Naive thymus-derived CD4-positive, alpha-beta T cell (primary cell): ENCODE measurements around the gene CRYBG2. TPM values are rescaled to one million over a fixed set of nuclear protein-coding genes. Genes with fewer than 3 reads are reported as not detected.

ENCODE experiments used
- ATAC-seq: fragments of 150-1000 bp; cut with Tn5 transposase; 2 replicates; pipeline ENCODE4 v1.10.0; 2021; ENCODE audit warnings: mild to moderate bottlenecking, moderate library complexity
- CTCF ChIA-PET: fragments of 350-600 bp; sonication (Branson Sonifier 250); formaldehyde crosslinking; loops from one replicate; lab custom pipeline; 2021; ENCODE audit warnings: antibody characterized with exemption; lab: Charles Lee
- POLR2A ChIA-PET: fragments of 350-600 bp; sonication (Branson Sonifier 250); formaldehyde crosslinking; loops from one replicate; lab custom pipeline; 2021; ENCODE audit warnings: antibody characterized with exemption, inconsistent platforms; lab: Charles Lee
- DNase-seq, 9 donors: peaks; one replicate each; pipeline versions ENCODE4 v3.0.0 to v3.0.0-alpha.2; 2020 to 2022; ENCODE audit warnings: mixed read lengths in 1 of 9
- H3K27ac ChIP-seq: one replicate; pipeline ENCODE4 v1.7.0; 2013; ENCODE audit warnings: mild to moderate bottlenecking, low read depth, low read length, moderate library complexity
- H3K27me3 ChIP-seq, 2 donors: one replicate each; pipeline ENCODE4 v1.7.0; 2013; ENCODE audit warnings: low read length in 2 of 2, mild to moderate bottlenecking in 2 of 2, moderate library complexity in 2 of 2; ENCODE audit not compliant: control insufficient read depth in 2 of 2, insufficient read depth in 2 of 2
- H3K36me3 ChIP-seq, 3 experiments: 1 replicate in 2 of 3; 2 replicates in 1 of 3; pipeline ENCODE4 v1.7.0; 2013; ENCODE audit warnings: low read length in 3 of 3, mild to moderate bottlenecking in 3 of 3, moderate library complexity in 1 of 3; ENCODE audit not compliant: insufficient read depth in 3 of 3, control insufficient read depth in 2 of 3
- H3K4me1 ChIP-seq, 2 donors: one replicate each; pipeline ENCODE4 v1.7.0; 2013; ENCODE audit warnings: low read length in 2 of 2, mild to moderate bottlenecking in 2 of 2, moderate library complexity in 1 of 2; ENCODE audit not compliant: control insufficient read depth in 2 of 2, insufficient read depth in 2 of 2
- H3K4me3 ChIP-seq: 2 replicates; pipeline ENCODE4 v1.7.0; 2013; ENCODE audit warnings: mild to moderate bottlenecking, low read length
- H3K9me3 ChIP-seq, 3 experiments: 1 replicate in 2 of 3; 2 replicates in 1 of 3; pipeline ENCODE4 v1.7.0; 2013; ENCODE audit warnings: low read length in 3 of 3; ENCODE audit not compliant: control insufficient read depth in 2 of 3
- H3K27ac Mint-ChIP-seq, 9 donors: one replicate each; pipeline ENCODE4 v1.8.0; 2020 to 2022; ENCODE audit warnings: mixed read lengths in 9 of 9, mild to moderate bottlenecking in 8 of 9, moderate library complexity in 5 of 9, inconsistent platforms in 2 of 9
- H3K27me3 Mint-ChIP-seq, 5 donors: one replicate each; pipeline ENCODE4 v1.8.0; 2021 to 2022; ENCODE audit warnings: mixed read lengths in 5 of 5, mild to moderate bottlenecking in 1 of 5
- H3K36me3 Mint-ChIP-seq, 5 donors: one replicate each; pipeline ENCODE4 v1.8.0; 2020 to 2022; ENCODE audit warnings: mixed read lengths in 5 of 5, mild to moderate bottlenecking in 3 of 5, inconsistent platforms in 1 of 5
- H3K4me1 Mint-ChIP-seq, 7 donors: one replicate each; pipeline ENCODE4 v1.8.0; 2020 to 2022; ENCODE audit warnings: mixed read lengths in 7 of 7, mild to moderate bottlenecking in 3 of 7, inconsistent platforms in 1 of 7
- H3K4me3 Mint-ChIP-seq, 10 donors: one replicate each; pipeline ENCODE4 v1.8.0; 2020 to 2022; ENCODE audit warnings: mild to moderate bottlenecking in 10 of 10, mixed read lengths in 10 of 10, moderate library complexity in 6 of 10, inconsistent platforms in 2 of 10
- H3K9me3 Mint-ChIP-seq, 11 donors: one replicate each; pipeline ENCODE4 v1.8.0; 2020 to 2022; ENCODE audit warnings: mixed read lengths in 11 of 11, mild to moderate bottlenecking in 4 of 11, inconsistent platforms in 1 of 11, moderate library complexity in 1 of 11
- intact Hi-C, 2 donors: fragments of 100-400 bp; cut with micrococcal nuclease; formaldehyde crosslinking; loops; one replicate each; pipeline ENCODE4 v1.15.1; 2023
- polyA plus RNA-seq, 2 donors: library from polyadenylated mRNA; unstranded; fragments of 300-500 nt; fragmentation: Illumina TruSeq; gene quantifications; one replicate each; pipeline ENCODE4 v1.2.3, GENCODE V29; 2021
- total RNA-seq, 6 experiments: library from RNA in 5 of 6; stranded (reverse) in 5 of 6; gene quantifications; 1 replicate in 5 of 6; 2 replicates in 1 of 6; pipeline ENCODE4 v1.2.3 and lab custom pipeline; 2021 to 2026

CRYBG2 gene
- total and polyA plus RNA-seq, 7 experiments from 2014 or later, result 0.59 to 1.5 (median 1.1) TPM; not detected in 2

DNA sequence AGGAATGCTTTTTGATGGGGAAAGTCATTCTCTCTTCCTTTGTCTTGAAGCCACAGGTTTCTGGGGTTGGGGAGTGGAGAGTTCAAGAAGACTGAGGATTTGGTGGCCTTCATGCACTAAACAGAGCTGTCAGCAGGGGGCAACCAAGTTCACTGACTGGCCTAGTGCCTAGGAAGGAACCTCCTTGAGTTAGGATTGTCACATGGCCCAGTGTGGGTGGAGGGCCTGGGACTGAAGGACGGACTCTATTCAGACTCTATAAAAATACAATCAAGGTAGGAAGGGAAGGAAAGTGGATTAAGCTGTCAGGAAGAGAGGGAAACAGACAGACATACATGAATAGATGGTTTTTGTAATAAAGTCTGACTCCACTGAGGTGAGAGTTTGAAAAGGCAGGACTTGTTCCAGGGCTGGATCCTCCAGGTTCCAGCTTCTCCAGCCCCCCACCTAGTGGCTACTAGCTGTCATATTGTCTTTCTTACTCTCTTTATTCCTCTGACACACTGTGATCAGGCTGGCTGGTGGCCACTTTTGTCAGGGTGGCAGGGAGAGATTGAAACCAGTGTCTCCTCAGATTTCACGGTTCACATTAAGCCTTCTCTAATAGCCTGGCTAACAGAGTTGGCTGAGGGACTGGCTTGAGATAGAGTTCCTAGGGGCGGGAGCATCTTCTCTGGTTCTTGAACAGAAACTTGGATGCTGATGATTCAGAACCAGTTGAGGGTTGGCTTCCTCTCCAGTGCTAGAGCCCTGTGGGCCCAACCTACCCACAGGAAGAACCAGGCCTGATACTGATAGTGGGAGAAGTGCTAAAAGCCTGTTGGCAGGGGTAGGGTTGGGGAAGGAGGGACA, 78.1 kb downstream of the CRYBG2 start:
- Histone ChIP-seq H3K4me1 (peaks cover 41 to 46% of the 10 kb centered on the region in 2 donors), H3K36me3 (peaks cover 0 to 29% (median 4%) of the 10 kb centered on the region in 3 experiments), H3K9me3 (no peaks in the 10 kb centered on the region), H3K27me3 (no peaks in the 10 kb centered on the region), H3K27ac (peak overlapping the region; percentile 86), H3K4me3 (no peak overlapping the region)
- peaks cover 29 to 56% (median 38%) of the 10 kb centered on the region in 7 donors for H3K4me1 Mint-ChIP-seq
- POLR2A ChIA-PET, result interaction anchor here (0.9 to 26.8 kb wide), 7 partner anchors 13 to 156 kb away, joined by 3 to 1967 read pairs (median 3); partner anchors contain the start of genes CD52, DHDDS and UBXN11
- DNase-seq (peak; percentile 60 to 76 (median 70)), ATAC-seq (peak; percentile 71)
- CTCF ChIA-PET, result interaction anchor here (0.5 to 17.9 kb wide), 22 partner anchors 9 to 429 kb away, joined by 3 to 541 read pairs (median 4); partner anchors contain the start of genes CD52, CEP85, UBXN11 and ZNF683
- intact Hi-C loops, result loop anchor here (1.0 to 5.0 kb wide), 13 partner anchors 8 to 194 kb away; partner anchors contain the start of genes CEP85 (in 2 of the 2) and PDIK1L (in 1 of the 2)
- H3K4me3 Mint-ChIP-seq, result peak overlapping the region; percentile 32 to 79 (median 52)
- H3K27ac Mint-ChIP-seq, result peak overlapping the region; percentile 67 to 97 (median 93)
- no peaks in the 10 kb centered on the region for H3K27me3 Mint-ChIP-seq
- H3K9me3 Mint-ChIP-seq, result no peaks in the 10 kb centered on the region
- H3K36me3 Mint-ChIP-seq, result peaks cover 4 to 42% (median 8%) of the 10 kb centered on the region in 5 donors

DNA sequence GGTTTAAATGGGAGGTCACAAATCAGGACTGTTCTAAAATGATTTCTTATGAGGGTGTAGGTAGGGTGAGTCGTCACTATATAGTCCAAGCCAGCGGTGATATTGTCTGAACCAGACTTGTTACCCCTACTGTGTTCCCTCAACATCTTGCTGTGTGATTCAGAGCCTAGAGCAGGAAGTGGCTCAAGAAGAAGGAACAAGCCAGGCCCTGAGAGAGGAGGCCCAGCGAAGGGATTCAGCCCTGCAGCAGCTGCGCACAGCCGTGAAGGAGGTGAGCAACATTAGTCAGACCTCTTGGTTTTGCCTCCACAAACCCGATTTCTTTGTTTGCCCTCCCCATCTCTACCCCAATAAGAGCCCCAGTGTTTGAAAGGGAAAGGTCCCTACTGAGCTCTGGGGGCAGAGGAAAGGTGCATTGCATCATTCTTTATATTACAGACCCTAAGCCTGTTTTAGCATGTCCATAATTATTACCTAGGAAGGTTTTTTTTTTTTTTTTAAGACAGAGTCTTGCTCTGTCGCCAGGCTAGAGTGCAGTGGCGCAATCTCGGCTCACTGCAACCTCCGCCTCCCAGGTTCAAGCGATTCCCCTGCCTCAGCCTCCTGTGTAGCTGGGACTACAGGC, 79.0 kb downstream of the CRYBG2 start:
- Mint-ChIP-seq H3K4me1 (peaks cover 29 to 53% (median 37%) of the 10 kb centered on the region in 7 donors), H3K9me3 (no peaks in the 10 kb centered on the region), H3K27me3 (no peaks in the 10 kb centered on the region), H3K4me3 (no peak overlapping the region), H3K27ac (peak overlapping the region in 5 of 9 donors; percentile 29 to 89 (median 83)), H3K36me3 (peaks cover 4 to 42% (median 11%) of the 10 kb centered on the region in 5 donors)
- CTCF ChIA-PET, result interaction anchor here (0.6 to 17.9 kb wide), 18 partner anchors 10 to 428 kb away, joined by 3 to 541 read pairs (median 5); partner anchors contain the start of genes CD52, CEP85, UBXN11 and ZNF683
- Histone ChIP-seq H3K9me3 (no peaks in the 10 kb centered on the region), H3K4me1 (peaks cover 41 to 43% of the 10 kb centered on the region in 2 donors), H3K27me3 (no peaks in the 10 kb centered on the region), H3K4me3 (no peak overlapping the region), H3K27ac (no peak overlapping the region), H3K36me3 (peaks cover 0 to 38% (median 0%) of the 10 kb centered on the region in 3 experiments)
- POLR2A ChIA-PET, result interaction anchor here (0.7 to 26.8 kb wide), 6 partner anchors 14 to 141 kb away, joined by 3 to 1967 read pairs (median 5); partner anchors contain the start of genes CD52, CEP85 and UBXN11
- intact Hi-C loops, result loop anchor here (1.0 to 5.0 kb wide), 11 partner anchors 14 to 163 kb away; partner anchors contain the start of genes CEP85 (in 2 of the 2) and PDIK1L (in 1 of the 2)
- no peak for DNase-seq
- ATAC-seq, result peak; percentile 45

Other genes starting within 250 kb of the CRYBG2 start
- 10 to 100 TPM in 4 of 5 experiments, 1 to 10 TPM in 1; 9.1 to 29.6 (median 20.3) TPM for gene PDIK1L, start 242.3 kb downstream of the CRYBG2 start, total RNA-seq
- 1 to 10 TPM; 4.7 to 7.4 TPM for gene PDIK1L, start 242.3 kb downstream of the CRYBG2 start, polyA plus RNA-seq
- gene FAM110D, start 195.1 kb downstream of the CRYBG2 start, total RNA-seq, result not detected
- gene FAM110D, start 195.1 kb downstream of the CRYBG2 start, polyA plus RNA-seq, result not detected
- gene C1orf232, start 185.2 kb downstream of the CRYBG2 start, total RNA-seq, result not detected
- gene C1orf232, start 185.2 kb downstream of the CRYBG2 start, polyA plus RNA-seq, result not detected
- gene ZNF593, start 184.2 kb downstream of the CRYBG2 start, total RNA-seq, result 10 to 100 TPM in 2 of 5 experiments, 1 to 10 TPM in 3; 7.8 to 36.3 (median 9.6) TPM
- 10 to 100 TPM; 22.2 to 25.3 TPM for gene ZNF593, start 184.2 kb downstream of the CRYBG2 start, polyA plus RNA-seq
- gene ZNF593OS, start 182.3 kb downstream of the CRYBG2 start, total RNA-seq, result not detected
- gene ZNF593OS, start 182.3 kb downstream of the CRYBG2 start, polyA plus RNA-seq, result under 1 TPM in 1 of 2 donors, not detected in 1; 0.97 TPM
- gene CNKSR1, start 176.6 kb downstream of the CRYBG2 start, total RNA-seq, result 1 to 10 TPM; 2.4 to 7.5 (median 4.6) TPM
- gene CNKSR1, start 176.6 kb downstream of the CRYBG2 start, polyA plus RNA-seq, result 1 to 10 TPM in 1 of 2 donors, under 1 TPM in 1; 0.63 to 1.4 TPM
- not detected for gene CATSPER4, start 163.5 kb downstream of the CRYBG2 start, total RNA-seq
- not detected for gene CATSPER4, start 163.5 kb downstream of the CRYBG2 start, polyA plus RNA-seq
- 10 to 100 TPM; 12.1 to 34.8 (median 20.7) TPM for gene CEP85, start 119.9 kb downstream of the CRYBG2 start, total RNA-seq
- 10 to 100 TPM in 1 of 2 donors, 1 to 10 TPM in 1; 5.4 to 12.1 TPM for gene CEP85, start 119.9 kb downstream of the CRYBG2 start, polyA plus RNA-seq
- 100 to 1,000 TPM; 156 to 636 (median 224) TPM for gene SH3BGRL3, start 74.0 kb downstream of the CRYBG2 start, total RNA-seq
- 100 to 1,000 TPM; 569 to 630 TPM for gene SH3BGRL3, start 74.0 kb downstream of the CRYBG2 start, polyA plus RNA-seq
- 100 to 1,000 TPM in 3 of 5 experiments, 10 to 100 TPM in 2; 35.7 to 131 (median 124) TPM for gene UBXN11, start 47.5 kb downstream of the CRYBG2 start, total RNA-seq
- 10 to 100 TPM; 10.5 to 13.6 TPM for gene UBXN11, start 47.5 kb downstream of the CRYBG2 start, polyA plus RNA-seq
- gene CD52, start 36.2 kb downstream of the CRYBG2 start, total RNA-seq, result 1,000 to 10,000 TPM in 3 of 5 experiments, 100 to 1,000 TPM in 2; 719 to 1,390 (median 1,130) TPM
- gene CD52, start 36.2 kb downstream of the CRYBG2 start, polyA plus RNA-seq, result 1,000 to 10,000 TPM; 7,628 to 8,133 TPM
- gene ZNF683, start 18.6 kb upstream of the CRYBG2 start, total RNA-seq, result 1 to 10 TPM in 1 of 5 experiments, under 1 TPM in 2, not detected in 2; 0.22 to 6.3 (median 0.51) TPM
- not detected for gene ZNF683, start 18.6 kb upstream of the CRYBG2 start, polyA plus RNA-seq
- not detected for gene LIN28A, start 56.7 kb upstream of the CRYBG2 start, total RNA-seq
- gene LIN28A, start 56.7 kb upstream of the CRYBG2 start, polyA plus RNA-seq, result not detected
- 10 to 100 TPM; 28.1 to 58.9 (median 37.7) TPM for gene DHDDS, start 78.2 kb upstream of the CRYBG2 start, total RNA-seq
- gene DHDDS, start 78.2 kb upstream of the CRYBG2 start, polyA plus RNA-seq, result 10 to 100 TPM; 20.7 to 23.8 TPM
- gene HMGN2, start 118.3 kb upstream of the CRYBG2 start, total RNA-seq, result 100 to 1,000 TPM; 304 to 783 (median 360) TPM
- 100 to 1,000 TPM; 784 to 901 TPM for gene HMGN2, start 118.3 kb upstream of the CRYBG2 start, polyA plus RNA-seq
- gene RPS6KA1, start 175.6 kb upstream of the CRYBG2 start, total RNA-seq, result 100 to 1,000 TPM in 2 of 5 experiments, 10 to 100 TPM in 3; 53.8 to 205 (median 97.6) TPM
- 100 to 1,000 TPM; 109 to 131 TPM for gene RPS6KA1, start 175.6 kb upstream of the CRYBG2 start, polyA plus RNA-seq